ENCODE data around the gene SCARF2. TPM values are rescaled to one million over a fixed set of nuclear protein-coding genes. Genes with fewer than 3 reads are reported as not detected.

The SCARF2 gene
- polyA plus RNA-seq, 1 donor from 2014 or later, result 5.0 TPM

DNA sequence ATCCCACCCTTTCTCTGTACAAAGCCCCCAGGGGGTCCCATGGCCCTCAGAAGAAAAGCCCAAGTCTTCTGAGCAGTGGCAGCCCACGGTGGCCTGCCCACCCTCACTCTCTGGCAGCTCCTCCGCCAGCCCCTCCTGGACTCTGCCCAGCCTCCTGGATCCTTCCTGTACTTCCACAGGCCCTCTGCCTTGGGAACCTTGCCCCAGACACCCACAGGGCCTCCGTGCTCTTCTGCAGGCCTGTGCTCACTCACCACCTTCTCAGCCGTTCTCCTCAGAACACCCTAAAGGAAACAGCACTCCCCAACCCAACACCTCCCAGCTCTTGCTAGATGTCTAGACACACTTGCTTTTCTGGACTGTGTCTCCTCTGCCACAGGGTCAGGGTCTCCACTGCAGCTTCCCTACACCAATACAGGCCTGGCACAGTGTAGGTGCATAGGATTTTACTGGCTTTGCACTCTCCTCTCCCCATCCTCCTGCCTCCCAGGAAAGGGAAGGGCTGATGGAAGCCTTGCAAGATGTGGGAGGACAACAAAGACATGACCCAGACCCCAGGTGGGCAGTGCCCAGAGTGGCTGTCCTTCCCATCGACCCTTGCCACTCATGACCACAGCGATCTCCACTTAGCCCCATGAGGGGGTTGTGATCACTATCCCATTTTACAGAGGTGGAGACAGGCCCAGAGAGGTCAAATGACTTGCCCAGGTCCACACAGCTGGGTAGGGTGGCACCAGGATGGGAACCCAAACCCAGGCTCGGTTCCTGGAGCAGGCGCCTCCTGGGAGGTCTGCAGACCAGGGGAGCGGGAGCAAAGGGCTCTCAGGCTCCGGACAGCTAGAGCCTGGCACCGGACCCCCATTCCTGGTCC is 2.0 kb downstream of the SCARF2 start:
- Histone ChIP-seq H3K36me3 (ENCODE audit: insufficient read depth, low read length) (no peaks in the 10 kb centered on the region), H3K9me3 (ENCODE audit: low read length) (no peaks in the 10 kb centered on the region), H4K20me1 (ENCODE audit: insufficient read depth) (peaks cover 5% of the 10 kb centered on the region), H3K4me2 (ENCODE audit: low read length) (no peak overlapping the region), H3K9me2 (ENCODE audit: insufficient read depth, low read length) (no peaks in the 10 kb centered on the region), H2AFZ (ENCODE audit: low read depth, low read length) (no peak overlapping the region), H3K79me2 (replicated peaks; ENCODE audit: insufficient read depth, low read length) (no peaks in the 10 kb centered on the region), H3K9ac (ENCODE audit: low read length) (no peak overlapping the region), H3K4me3 (ENCODE audit: low read length) (no peak overlapping the region), H3F3A (ENCODE audit: insufficient read depth, low read length, poor library complexity, severe bottlenecking) (no peaks in the 10 kb centered on the region), H3K27ac (ENCODE audit: low read length) (no peak overlapping the region), H3K27me3 (ENCODE audit: insufficient read depth, low read depth, low read length) (peaks cover 71% of the 10 kb centered on the region)
- TF ChIP-seq, protein P1, sequence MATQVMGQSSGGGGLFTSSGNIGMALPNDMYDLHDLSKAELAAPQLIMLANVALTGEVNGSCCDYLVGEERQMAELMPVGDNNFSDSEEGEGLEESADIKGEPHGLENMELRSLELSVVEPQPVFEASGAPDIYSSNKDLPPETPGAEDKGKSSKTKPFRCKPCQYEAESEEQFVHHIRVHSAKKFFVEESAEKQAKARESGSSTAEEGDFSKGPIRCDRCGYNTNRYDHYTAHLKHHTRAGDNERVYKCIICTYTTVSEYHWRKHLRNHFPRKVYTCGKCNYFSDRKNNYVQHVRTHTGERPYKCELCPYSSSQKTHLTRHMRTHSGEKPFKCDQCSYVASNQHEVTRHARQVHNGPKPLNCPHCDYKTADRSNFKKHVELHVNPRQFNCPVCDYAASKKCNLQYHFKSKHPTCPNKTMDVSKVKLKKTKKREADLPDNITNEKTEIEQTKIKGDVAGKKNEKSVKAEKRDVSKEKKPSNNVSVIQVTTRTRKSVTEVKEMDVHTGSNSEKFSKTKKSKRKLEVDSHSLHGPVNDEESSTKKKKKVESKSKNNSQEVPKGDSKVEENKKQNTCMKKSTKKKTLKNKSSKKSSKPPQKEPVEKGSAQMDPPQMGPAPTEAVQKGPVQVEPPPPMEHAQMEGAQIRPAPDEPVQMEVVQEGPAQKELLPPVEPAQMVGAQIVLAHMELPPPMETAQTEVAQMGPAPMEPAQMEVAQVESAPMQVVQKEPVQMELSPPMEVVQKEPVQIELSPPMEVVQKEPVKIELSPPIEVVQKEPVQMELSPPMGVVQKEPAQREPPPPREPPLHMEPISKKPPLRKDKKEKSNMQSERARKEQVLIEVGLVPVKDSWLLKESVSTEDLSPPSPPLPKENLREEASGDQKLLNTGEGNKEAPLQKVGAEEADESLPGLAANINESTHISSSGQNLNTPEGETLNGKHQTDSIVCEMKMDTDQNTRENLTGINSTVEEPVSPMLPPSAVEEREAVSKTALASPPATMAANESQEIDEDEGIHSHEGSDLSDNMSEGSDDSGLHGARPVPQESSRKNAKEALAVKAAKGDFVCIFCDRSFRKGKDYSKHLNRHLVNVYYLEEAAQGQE (IDR thresholded peaks at IDR 0.05; ENCODE audit: borderline replicate concordance), result no peak
- TF ChIP-seq, protein P2, sequence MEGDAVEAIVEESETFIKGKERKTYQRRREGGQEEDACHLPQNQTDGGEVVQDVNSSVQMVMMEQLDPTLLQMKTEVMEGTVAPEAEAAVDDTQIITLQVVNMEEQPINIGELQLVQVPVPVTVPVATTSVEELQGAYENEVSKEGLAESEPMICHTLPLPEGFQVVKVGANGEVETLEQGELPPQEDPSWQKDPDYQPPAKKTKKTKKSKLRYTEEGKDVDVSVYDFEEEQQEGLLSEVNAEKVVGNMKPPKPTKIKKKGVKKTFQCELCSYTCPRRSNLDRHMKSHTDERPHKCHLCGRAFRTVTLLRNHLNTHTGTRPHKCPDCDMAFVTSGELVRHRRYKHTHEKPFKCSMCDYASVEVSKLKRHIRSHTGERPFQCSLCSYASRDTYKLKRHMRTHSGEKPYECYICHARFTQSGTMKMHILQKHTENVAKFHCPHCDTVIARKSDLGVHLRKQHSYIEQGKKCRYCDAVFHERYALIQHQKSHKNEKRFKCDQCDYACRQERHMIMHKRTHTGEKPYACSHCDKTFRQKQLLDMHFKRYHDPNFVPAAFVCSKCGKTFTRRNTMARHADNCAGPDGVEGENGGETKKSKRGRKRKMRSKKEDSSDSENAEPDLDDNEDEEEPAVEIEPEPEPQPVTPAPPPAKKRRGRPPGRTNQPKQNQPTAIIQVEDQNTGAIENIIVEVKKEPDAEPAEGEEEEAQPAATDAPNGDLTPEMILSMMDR (IDR thresholded peaks at IDR 0.05; ENCODE audit: poor library complexity, severe bottlenecking), result no peak
- TF ChIP-seq EP300 (conservative IDR thresholded peaks at IDR 0.05; ENCODE audit: poor library complexity, severe bottlenecking), result no peak
- TF ChIP-seq TAF1 (IDR thresholded peaks at IDR 0.05; ENCODE audit: low read depth), result no peak
- no peak for TF ChIP-seq RAD21 (conservative IDR thresholded peaks at IDR 0.05)
- TF ChIP-seq SMC3 (conservative IDR thresholded peaks at IDR 0.05; ENCODE audit: poor library complexity), result no peak
- TF ChIP-seq EZH2 (IDR thresholded peaks at IDR 0.05; ENCODE audit: borderline replicate concordance, insufficient read depth, low read length, poor library complexity, severe bottlenecking), result no peak
- no peak for TF ChIP-seq MXI1 (conservative IDR thresholded peaks at IDR 0.05; ENCODE audit: poor library complexity, severe bottlenecking)
- no peak for TF ChIP-seq POLR2AphosphoS5 (IDR thresholded peaks at IDR 0.05)

DNA sequence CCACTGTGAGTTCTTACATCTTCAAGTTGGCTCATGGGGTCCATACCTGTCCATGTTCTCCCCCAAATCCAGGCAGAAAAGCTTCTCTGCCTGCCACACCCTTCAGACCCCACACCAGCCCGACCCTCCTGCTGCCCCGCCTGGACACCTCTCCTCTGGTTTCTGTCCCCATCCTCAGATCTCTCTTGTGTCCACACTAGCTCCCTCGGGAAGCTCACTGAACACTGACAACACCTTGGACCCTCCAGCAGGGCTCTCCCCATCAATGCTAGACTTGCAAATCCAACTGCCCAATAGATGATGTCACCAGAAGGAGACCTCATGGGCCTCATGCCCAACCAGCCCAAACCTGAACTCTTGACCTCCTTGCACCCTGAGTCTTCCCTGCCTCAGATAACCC is 2.9 kb downstream of the SCARF2 start:
- no peak overlapping the region for H3K9ac ChIP-seq (ENCODE audit: low read length)
- TF ChIP-seq MXI1 (conservative IDR thresholded peaks at IDR 0.05; ENCODE audit: poor library complexity, severe bottlenecking) (no peak), POLR2AphosphoS5 (IDR thresholded peaks at IDR 0.05) (no peak), SMC3 (conservative IDR thresholded peaks at IDR 0.05; ENCODE audit: poor library complexity) (no peak)
- H3K79me2 ChIP-seq (replicated peaks; ENCODE audit: insufficient read depth, low read length), result no peaks in the 10 kb centered on the region
- H2AFZ ChIP-seq (ENCODE audit: low read depth, low read length), result no peak overlapping the region
- H3K4me3 ChIP-seq (ENCODE audit: low read length), result no peak overlapping the region
- H3K9me3 ChIP-seq (ENCODE audit: low read length), result no peaks in the 10 kb centered on the region
- H3K27ac ChIP-seq (ENCODE audit: low read length), result no peak overlapping the region
- no peak overlapping the region for H3K4me2 ChIP-seq (ENCODE audit: low read length)
- no peaks in the 10 kb centered on the region for H3K9me2 ChIP-seq (ENCODE audit: insufficient read depth, low read length)
- H3K36me3 ChIP-seq (ENCODE audit: insufficient read depth, low read length), result no peaks in the 10 kb centered on the region
- H3K27me3 ChIP-seq (ENCODE audit: insufficient read depth, low read depth, low read length), result peaks cover 80% of the 10 kb centered on the region
- peaks cover 5% of the 10 kb centered on the region for H4K20me1 ChIP-seq (ENCODE audit: insufficient read depth)
- H3F3A ChIP-seq (ENCODE audit: insufficient read depth, low read length, poor library complexity, severe bottlenecking), result no peaks in the 10 kb centered on the region

Measured in neural cell (in vitro differentiated cells).